ENCODE measurements around the gene SOST. TPM values are rescaled to one million over a fixed set of nuclear protein-coding genes. Genes with fewer than 3 reads are reported as not detected.

The SOST gene
- total RNA-seq, 1 experiment from 2014 or later: 0.07 TPM

DNA sequence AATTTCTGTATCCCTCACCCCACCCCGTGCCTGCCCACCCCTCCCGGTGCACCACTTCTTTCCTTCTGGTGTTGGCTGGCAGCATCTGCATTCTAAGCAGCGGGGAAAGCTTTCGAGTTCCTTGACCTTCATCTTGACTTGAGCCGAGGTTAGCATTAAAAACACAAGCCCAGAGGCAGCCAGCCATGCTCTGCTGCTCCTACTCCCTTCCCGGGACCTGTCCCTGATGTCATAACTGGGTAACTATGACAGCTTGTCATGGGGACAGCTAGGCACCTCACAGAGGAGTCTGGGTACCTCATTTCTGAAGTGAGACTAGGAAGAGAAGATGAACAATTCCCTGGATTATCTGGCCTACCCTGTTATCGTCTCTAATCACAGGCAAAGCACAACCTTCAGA is 21.5 kb upstream of the SOST start, which contains the start of gene CFAP97D1 (continued):
- TF ChIP-seq, protein P1, sequence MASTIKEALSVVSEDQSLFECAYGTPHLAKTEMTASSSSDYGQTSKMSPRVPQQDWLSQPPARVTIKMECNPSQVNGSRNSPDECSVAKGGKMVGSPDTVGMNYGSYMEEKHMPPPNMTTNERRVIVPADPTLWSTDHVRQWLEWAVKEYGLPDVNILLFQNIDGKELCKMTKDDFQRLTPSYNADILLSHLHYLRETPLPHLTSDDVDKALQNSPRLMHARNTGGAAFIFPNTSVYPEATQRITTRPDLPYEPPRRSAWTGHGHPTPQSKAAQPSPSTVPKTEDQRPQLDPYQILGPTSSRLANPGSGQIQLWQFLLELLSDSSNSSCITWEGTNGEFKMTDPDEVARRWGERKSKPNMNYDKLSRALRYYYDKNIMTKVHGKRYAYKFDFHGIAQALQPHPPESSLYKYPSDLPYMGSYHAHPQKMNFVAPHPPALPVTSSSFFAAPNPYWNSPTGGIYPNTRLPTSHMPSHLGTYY (CRISPR knock-in tag; IDR thresholded peaks at IDR 0.05): no peak
- TF ChIP-seq JAZF1 (CRISPR knock-in tag; IDR thresholded peaks at IDR 0.05) (no peak), ZNF317 (CRISPR knock-in tag; IDR thresholded peaks at IDR 0.05; ENCODE audit: borderline replicate concordance, low read depth) (no peak)
- TF ChIP-seq, protein P2, sequence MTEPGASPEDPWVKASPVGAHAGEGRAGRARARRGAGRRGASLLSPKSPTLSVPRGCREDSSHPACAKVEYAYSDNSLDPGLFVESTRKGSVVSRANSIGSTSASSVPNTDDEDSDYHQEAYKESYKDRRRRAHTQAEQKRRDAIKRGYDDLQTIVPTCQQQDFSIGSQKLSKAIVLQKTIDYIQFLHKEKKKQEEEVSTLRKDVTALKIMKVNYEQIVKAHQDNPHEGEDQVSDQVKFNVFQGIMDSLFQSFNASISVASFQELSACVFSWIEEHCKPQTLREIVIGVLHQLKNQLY (CRISPR knock-in tag; IDR thresholded peaks at IDR 0.05): no peak
- TF ChIP-seq, protein P3, sequence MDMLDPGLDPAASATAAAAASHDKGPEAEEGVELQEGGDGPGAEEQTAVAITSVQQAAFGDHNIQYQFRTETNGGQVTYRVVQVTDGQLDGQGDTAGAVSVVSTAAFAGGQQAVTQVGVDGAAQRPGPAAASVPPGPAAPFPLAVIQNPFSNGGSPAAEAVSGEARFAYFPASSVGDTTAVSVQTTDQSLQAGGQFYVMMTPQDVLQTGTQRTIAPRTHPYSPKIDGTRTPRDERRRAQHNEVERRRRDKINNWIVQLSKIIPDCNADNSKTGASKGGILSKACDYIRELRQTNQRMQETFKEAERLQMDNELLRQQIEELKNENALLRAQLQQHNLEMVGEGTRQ (CRISPR knock-in tag; IDR thresholded peaks at IDR 0.05): no peak

- H3K4me1 Mint-ChIP-seq: peaks cover 19% of the 10 kb centered on the region
- peak; percentile 37 for ATAC-seq
- CTCF ChIA-PET: interaction anchor here (0.7 to 2.9 kb wide), 7 partner anchors 13 to 69 kb away, joined by 3 to 23 read pairs (median 5); partner anchors contain the start of gene CD300LG
- peaks cover 6% of the 10 kb centered on the region; the same call in 1 of the 2 replicates for H3K36me3 Mint-ChIP-seq
- H3K27ac Mint-ChIP-seq: no peak overlapping the region; the same call in 1 of the 2 replicates
- H3K27me3 Mint-ChIP-seq (ENCODE audit: low read depth): peaks cover 24% of the 10 kb centered on the region
- TF ChIP-seq CREM (CRISPR knock-in tag; IDR thresholded peaks at IDR 0.05): 0 out of 2 replicates have a peak, but pooled peaks have one; percentile 6
- 0 out of 2 replicates have a peak, but pooled peaks have one; percentile 4 for TF ChIP-seq FOXK1 (CRISPR knock-in tag; IDR thresholded peaks at IDR 0.05)
- TF ChIP-seq TEAD1 (CRISPR knock-in tag; IDR thresholded peaks at IDR 0.05): 0 out of 2 replicates have a peak, but pooled peaks have one; percentile 6
- no peak for TF ChIP-seq ATF3 (CRISPR knock-in tag; conservative IDR thresholded peaks at IDR 0.05)
- peak overlapping the region; percentile 81 for H3K4me3 Mint-ChIP-seq
- DNase-seq (ENCODE audit: low spot score): peak; percentile 49
- POLR2A ChIA-PET: interaction anchor here (1.5 to 1.6 kb wide), 2 partner anchors 67 to 253 kb away, joined by 6 to 7 read pairs; partner anchors contain the start of gene CD300LG
- no peaks in the 10 kb centered on the region for H3K9me3 Mint-ChIP-seq
Observed at GRCh38 chr17:43779145-43780125, 20.8 kb upstream of the SOST start.

- H3K27me3 Mint-ChIP-seq (ENCODE audit: low read depth): peaks cover 24% of the 10 kb centered on the region
- ChIA-PET POLR2A (interaction anchor here (1.0 to 1.6 kb wide), 4 partner anchors 12 to 252 kb away, joined by 3 to 7 read pairs (median 4); partner anchors contain the start of gene CD300LG), CTCF (interaction anchor here (0.7 to 2.9 kb wide), 6 partner anchors 12 to 70 kb away, joined by 3 to 23 read pairs (median 4); partner anchors contain the start of gene CD300LG)
- H3K36me3 Mint-ChIP-seq: peaks cover 12% of the 10 kb centered on the region
- peak; percentile 96 for DNase-seq (ENCODE audit: low spot score)
- peak; percentile 84 for ATAC-seq
- no peaks in the 10 kb centered on the region for H3K9me3 Mint-ChIP-seq
- peaks cover 19% of the 10 kb centered on the region for H3K4me1 Mint-ChIP-seq
- H3K27ac Mint-ChIP-seq: peak within 1 kb of the TSS; percentile 84
- peak within 1 kb of the TSS; percentile 81 for H3K4me3 Mint-ChIP-seq
- TF ChIP-seq ZNF416 (CRISPR knock-in tag; IDR thresholded peaks at IDR 0.05) (no peak), SOX15 (CRISPR knock-in tag; IDR thresholded peaks at IDR 0.05) (no peak), CBFB (CRISPR knock-in tag; IDR thresholded peaks at IDR 0.05; ENCODE audit: low read depth) (no peak), ZNF232 (CRISPR knock-in tag; IDR thresholded peaks at IDR 0.05) (0 out of 2 replicates have a peak, but pooled peaks have one; percentile 49), HMGA2 (CRISPR knock-in tag; IDR thresholded peaks at IDR 0.05) (no peak), ZNF219 (CRISPR knock-in tag; IDR thresholded peaks at IDR 0.05; ENCODE audit: borderline replicate concordance) (no peak), MYBL2 (CRISPR knock-in tag; IDR thresholded peaks at IDR 0.05) (peak; percentile 60; the same call in 1 of the 2 replicates), JUN (CRISPR knock-in tag; IDR thresholded peaks at IDR 0.05) (0 out of 2 replicates have a peak, but pooled peaks have one; percentile 19), SMAD3 (CRISPR knock-in tag; IDR thresholded peaks at IDR 0.05; ENCODE audit: borderline replicate concordance) (peak; percentile 44; the same call in 1 of the 2 replicates)
- TF ChIP-seq, protein P4, sequence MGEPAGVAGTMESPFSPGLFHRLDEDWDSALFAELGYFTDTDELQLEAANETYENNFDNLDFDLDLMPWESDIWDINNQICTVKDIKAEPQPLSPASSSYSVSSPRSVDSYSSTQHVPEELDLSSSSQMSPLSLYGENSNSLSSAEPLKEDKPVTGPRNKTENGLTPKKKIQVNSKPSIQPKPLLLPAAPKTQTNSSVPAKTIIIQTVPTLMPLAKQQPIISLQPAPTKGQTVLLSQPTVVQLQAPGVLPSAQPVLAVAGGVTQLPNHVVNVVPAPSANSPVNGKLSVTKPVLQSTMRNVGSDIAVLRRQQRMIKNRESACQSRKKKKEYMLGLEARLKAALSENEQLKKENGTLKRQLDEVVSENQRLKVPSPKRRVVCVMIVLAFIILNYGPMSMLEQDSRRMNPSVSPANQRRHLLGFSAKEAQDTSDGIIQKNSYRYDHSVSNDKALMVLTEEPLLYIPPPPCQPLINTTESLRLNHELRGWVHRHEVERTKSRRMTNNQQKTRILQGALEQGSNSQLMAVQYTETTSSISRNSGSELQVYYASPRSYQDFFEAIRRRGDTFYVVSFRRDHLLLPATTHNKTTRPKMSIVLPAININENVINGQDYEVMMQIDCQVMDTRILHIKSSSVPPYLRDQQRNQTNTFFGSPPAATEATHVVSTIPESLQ (CRISPR knock-in tag; IDR thresholded peaks at IDR 0.05): no peak
- TF ChIP-seq, protein P5, sequence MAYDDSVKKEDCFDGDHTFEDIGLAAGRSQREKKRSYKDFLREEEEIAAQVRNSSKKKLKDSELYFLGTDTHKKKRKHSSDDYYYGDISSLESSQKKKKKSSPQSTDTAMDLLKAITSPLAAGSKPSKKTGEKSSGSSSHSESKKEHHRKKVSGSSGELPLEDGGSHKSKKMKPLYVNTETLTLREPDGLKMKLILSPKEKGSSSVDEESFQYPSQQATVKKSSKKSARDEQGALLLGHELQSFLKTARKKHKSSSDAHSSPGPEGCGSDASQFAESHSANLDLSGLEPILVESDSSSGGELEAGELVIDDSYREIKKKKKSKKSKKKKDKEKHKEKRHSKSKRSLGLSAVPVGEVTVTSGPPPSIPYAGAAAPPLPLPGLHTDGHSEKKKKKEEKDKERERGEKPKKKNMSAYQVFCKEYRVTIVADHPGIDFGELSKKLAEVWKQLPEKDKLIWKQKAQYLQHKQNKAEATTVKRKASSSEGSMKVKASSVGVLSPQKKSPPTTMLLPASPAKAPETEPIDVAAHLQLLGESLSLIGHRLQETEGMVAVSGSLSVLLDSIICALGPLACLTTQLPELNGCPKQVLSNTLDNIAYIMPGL (CRISPR knock-in tag; IDR thresholded peaks at IDR 0.05): peak; percentile 52; the same call in 1 of the 2 replicates
Observed at GRCh38 chr17:43778337-43779144, 19.9 kb upstream of the SOST start, which contains the start of gene DUSP3. Gene DUSP3 (minus strand): TSS chr17:43778977. CDS start chr17:43778924, 53 bp downstream.

All from WTC11 (cell line).